HUES64 (cell line): ENCODE measurements around the gene CDK14.

Source experiments
- H3K27ac ChIP-seq: 2 replicates; pipeline ENCODE4 v1.7.0; 2013; ENCODE audit warnings: low read depth, low read length, inconsistent platforms
- H3K27me3 ChIP-seq: 2 replicates; pipeline ENCODE4 v1.6.1; 2013; ENCODE audit warnings: mild to moderate bottlenecking, low read length; ENCODE audit not compliant: insufficient read depth
- H3K36me3 ChIP-seq: 2 replicates; pipeline ENCODE4 v1.6.1; 2013; ENCODE audit warnings: mild to moderate bottlenecking, low read length; ENCODE audit not compliant: insufficient read depth
- H3K4me1 ChIP-seq: 2 replicates; pipeline ENCODE4 v1.6.1; 2013; ENCODE audit warnings: mild to moderate bottlenecking, low read length, moderate library complexity; ENCODE audit not compliant: insufficient read depth
- H3K4me3 ChIP-seq: 2 replicates; pipeline ENCODE4 v1.5.1; 2013; ENCODE audit warnings: mild to moderate bottlenecking, low read length, moderate library complexity
- H3K9ac ChIP-seq: 2 replicates; pipeline ENCODE4 v1.6.1; 2013; ENCODE audit warnings: mild to moderate bottlenecking, low read depth, low read length
- H3K9me3 ChIP-seq: 2 replicates; pipeline ENCODE4 v1.6.1; 2013; ENCODE audit warnings: low read depth, low read length; ENCODE audit not compliant: insufficient read depth
- WGBS: fragments of 150-250, 120-280 bp; methylation state at CpG from one replicate; pipeline ENCODE4 v1.1.7; 2013; ENCODE audit warnings: missing lambda C conversion rate; 5-methylcytosine and 5-hydroxymethylcytosine counted together

The CDK14 gene

DNA sequence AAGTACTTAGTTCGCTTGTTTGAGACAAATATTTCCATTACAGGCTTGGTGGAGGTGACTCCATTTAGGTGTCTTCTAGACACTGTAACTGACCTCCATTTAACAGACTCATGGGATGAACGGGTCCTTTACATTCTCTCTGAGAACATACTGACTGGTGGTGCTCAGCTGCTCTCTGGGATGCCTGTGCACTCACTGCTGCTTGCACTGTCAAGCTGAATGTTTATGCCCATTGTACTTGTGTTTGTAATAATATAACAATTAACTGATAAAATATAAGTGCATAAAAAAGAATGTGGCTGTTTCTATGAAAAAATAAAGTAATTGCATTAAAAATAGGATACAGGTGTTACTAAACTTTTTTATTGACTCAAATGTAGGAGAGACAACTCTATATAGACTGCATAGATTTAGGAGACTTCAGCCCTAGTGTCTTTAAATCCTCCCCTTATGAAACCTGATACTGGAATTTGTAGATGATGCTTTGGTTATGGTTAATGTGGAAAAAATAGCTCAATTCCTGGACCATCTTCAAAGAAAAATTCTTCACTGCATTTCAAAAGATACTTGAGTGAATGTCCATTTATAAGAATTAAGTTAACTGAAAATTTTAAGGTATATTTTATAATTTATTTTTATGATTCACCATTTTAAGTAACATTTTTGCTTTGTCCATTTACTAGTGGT is 85.4 kb downstream of the CDK14 start:
- Histone ChIP-seq H3K36me3 (no peaks in the 10 kb centered on the region), H3K27me3 (no peaks in the 10 kb centered on the region), H3K9me3 (no peaks in the 10 kb centered on the region), H3K9ac (no peak overlapping the region), H3K27ac (no peak overlapping the region), H3K4me1 (peaks cover 34% of the 10 kb centered on the region), H3K4me3 (no peak overlapping the region)
- 90% methylated on average over 2 of the region's 2 CpGs for WGBS

DNA sequence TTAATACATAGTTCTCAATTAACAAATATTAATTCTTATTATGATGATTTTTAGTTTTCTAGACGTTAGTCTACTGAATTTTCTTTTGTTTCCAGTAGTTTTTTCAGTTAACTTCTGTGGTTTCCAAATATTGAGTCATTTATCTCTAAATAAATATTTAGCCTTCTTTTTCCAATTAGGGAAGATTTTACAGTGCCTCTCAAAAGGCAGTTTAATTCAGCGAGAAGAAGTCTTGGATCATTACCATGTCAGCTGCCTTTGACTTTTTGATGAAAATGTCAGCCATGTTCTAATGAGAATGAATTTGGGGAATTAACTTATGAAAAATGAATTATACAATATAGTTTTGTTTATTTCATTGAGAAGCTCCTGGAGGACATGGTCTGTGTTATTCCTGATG is 90.0 kb downstream of the CDK14 start:
- Histone ChIP-seq H3K4me3 (no peak overlapping the region), H3K27me3 (no peaks in the 10 kb centered on the region), H3K9ac (no peak overlapping the region), H3K4me1 (peaks cover 13% of the 10 kb centered on the region), H3K27ac (no peak overlapping the region), H3K9me3 (no peaks in the 10 kb centered on the region), H3K36me3 (no peaks in the 10 kb centered on the region)
- 87% methylated on average over 1 of the region's 2 CpGs for WGBS

DNA sequence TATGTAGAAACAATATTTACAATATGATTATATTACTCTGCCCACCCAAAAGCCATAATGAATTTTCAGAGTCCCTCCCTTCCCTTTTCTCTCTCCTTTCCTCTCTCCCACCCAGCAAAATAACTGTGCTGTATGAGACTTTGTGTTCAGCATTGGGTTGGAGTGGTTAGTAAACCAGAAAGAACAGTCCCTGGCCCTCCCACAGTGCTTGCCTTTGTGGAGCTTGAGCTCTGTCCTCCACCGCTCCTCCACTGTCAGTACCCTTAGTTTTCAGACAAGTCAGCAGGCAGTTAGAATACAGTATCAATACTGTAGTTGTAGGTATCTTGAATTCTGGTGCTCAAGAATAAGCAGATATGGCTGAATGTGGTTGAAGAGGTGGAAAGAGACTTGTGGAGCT is 92.7 kb downstream of the CDK14 start:
- peaks cover 13% of the 10 kb centered on the region for H3K4me1 ChIP-seq
- H3K27ac ChIP-seq: no peak overlapping the region
- no peaks in the 10 kb centered on the region for H3K27me3 ChIP-seq
- no peaks in the 10 kb centered on the region for H3K9me3 ChIP-seq
- H3K4me3 ChIP-seq: no peak overlapping the region
- 63% methylated on average over 1 of the region's 1 CpG for WGBS
- no peaks in the 10 kb centered on the region for H3K36me3 ChIP-seq
- no peak overlapping the region for H3K9ac ChIP-seq

DNA sequence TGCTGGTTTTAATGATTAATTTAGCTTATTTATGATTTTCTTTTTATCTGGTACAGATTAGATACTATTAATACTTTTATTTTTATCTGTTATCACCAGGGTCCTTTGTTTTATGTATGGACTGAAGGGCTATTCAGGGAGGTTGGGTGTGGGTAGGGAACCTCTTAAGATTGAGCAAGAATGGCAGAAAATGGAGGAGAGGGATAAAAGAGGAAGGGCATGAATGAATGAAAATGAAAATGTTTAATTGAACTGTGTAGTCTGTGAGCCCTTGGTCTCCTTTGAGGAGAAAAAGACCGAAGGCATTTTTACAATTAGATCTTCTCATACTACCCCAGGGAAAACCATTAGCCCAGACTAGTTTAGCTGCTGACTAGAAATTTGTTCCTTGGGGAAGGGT is 93.1 kb downstream of the CDK14 start:
- no CpG with 5 or more reads among the region's 1 CpG for WGBS
- H3K27me3 ChIP-seq: no peaks in the 10 kb centered on the region
- H3K4me3 ChIP-seq: no peak overlapping the region
- peaks cover 13% of the 10 kb centered on the region for H3K4me1 ChIP-seq
- H3K9me3 ChIP-seq: no peaks in the 10 kb centered on the region
- H3K27ac ChIP-seq: no peak overlapping the region
- H3K36me3 ChIP-seq: no peaks in the 10 kb centered on the region
- H3K9ac ChIP-seq: no peak overlapping the region

DNA sequence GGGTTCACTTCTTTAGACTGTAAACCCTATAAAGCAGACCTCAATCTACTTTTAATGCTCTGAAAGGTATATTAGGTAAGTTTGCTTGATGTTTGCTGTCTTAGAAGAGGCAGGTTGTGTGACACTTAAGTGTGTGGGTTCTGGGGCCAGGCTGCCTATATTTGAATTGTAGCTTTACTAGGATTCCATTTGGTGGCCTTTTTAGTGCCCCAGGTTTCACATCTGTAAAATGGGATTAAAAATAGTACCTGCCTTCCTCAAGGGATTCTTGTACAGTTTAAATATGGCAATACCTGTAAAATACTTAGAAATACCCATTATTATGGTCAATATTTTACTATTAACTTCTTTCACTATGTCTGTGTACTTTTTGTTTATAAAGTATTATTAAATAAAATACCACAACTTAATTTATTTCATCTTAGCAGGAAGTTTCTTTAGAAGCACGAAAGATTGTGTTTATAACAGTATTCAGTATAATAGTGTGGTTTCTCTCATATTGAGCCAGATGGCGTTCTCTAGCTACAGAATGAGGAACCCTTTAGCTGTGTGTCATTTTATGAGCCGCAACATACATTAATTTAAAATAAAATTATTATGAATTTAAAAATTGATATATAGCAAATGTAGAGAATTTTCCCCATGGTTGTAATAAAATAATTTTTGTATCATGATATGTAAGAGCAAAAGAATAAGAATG is 94.2 kb downstream of the CDK14 start:
- H3K27me3 ChIP-seq: no peaks in the 10 kb centered on the region
- WGBS: 93% methylated on average over 2 of the region's 3 CpGs
- H3K4me1 ChIP-seq: peaks cover 13% of the 10 kb centered on the region
- no peaks in the 10 kb centered on the region for H3K36me3 ChIP-seq
- H3K27ac ChIP-seq: no peak overlapping the region
- no peak overlapping the region for H3K4me3 ChIP-seq
- H3K9ac ChIP-seq: no peak overlapping the region
- H3K9me3 ChIP-seq: no peaks in the 10 kb centered on the region

DNA sequence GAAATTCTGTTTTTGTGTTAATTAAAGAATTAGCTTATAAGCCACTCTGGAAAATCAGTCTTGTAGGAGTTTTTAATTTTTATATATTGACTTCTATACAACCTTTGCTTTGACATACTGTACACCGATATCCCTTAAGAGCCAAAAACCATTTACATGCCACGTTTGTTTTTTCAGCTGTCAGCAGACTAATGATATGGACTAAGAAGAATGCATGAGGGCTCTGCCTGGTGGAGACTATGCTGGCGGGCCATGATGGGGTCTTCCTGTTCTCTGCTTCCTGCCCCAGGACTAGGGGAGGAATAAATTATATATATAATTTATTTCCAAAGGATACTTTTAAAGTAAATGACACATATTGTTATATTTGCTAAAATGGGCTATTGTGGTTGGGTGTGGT is 96.3 kb downstream of the CDK14 start:
- no peak overlapping the region for H3K4me3 ChIP-seq
- 93% methylated on average over 3 of the region's 3 CpGs for WGBS
- H3K9ac ChIP-seq: no peak overlapping the region
- no peaks in the 10 kb centered on the region for H3K27me3 ChIP-seq
- peaks cover 9% of the 10 kb centered on the region for H3K4me1 ChIP-seq
- H3K9me3 ChIP-seq: no peaks in the 10 kb centered on the region
- H3K36me3 ChIP-seq: no peaks in the 10 kb centered on the region
- no peak overlapping the region for H3K27ac ChIP-seq

DNA sequence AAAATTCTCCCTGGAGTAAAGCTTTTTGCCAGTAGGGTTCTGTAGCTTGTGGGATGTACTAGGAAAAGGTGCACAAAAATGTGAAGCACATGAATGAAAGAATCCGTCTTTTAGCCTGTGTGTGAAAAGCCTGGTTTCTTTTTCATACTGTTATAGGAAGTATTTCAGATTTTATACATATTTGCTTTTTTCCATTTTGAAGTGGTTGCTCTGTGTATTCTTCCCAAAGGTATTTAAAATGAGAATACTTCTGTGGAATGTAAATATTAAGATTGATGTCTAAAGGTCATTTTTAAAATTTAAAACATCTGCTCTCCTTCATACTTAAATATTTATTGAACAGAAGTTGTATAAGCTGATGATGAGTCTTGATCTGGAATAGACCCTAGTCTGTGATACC is 96.8 kb downstream of the CDK14 start:
- no peaks in the 10 kb centered on the region for H3K9me3 ChIP-seq
- H3K4me1 ChIP-seq: peaks cover 9% of the 10 kb centered on the region
- no peaks in the 10 kb centered on the region for H3K36me3 ChIP-seq
- no peak overlapping the region for H3K27ac ChIP-seq
- H3K4me3 ChIP-seq: no peak overlapping the region
- H3K9ac ChIP-seq: no peak overlapping the region
- H3K27me3 ChIP-seq: no peaks in the 10 kb centered on the region
- WGBS: 92% methylated on average over 1 of the region's 1 CpG

DNA sequence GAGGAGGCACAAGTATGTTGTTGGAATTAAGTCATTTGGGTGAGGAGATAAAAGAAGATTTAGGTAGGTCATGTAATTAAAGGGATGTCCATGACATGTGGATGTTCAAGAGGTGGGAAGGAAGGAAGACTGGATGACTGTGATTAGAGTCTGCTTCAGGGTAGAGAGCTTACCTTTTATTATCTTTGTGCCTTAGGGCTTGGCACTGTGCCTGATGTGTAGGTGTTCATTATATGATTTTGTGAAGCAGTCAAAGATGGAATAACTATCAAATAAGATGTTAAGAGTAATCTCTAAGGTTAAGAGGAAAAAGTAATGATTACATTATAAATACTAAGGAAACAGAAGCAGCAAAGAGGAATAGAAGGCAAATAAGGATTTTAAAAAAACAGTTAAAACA is 97.8 kb downstream of the CDK14 start:
- Histone ChIP-seq H3K9ac (no peak overlapping the region), H3K27me3 (no peaks in the 10 kb centered on the region), H3K27ac (no peak overlapping the region), H3K4me3 (no peak overlapping the region), H3K9me3 (no peaks in the 10 kb centered on the region), H3K36me3 (no peaks in the 10 kb centered on the region), H3K4me1 (peaks cover 3% of the 10 kb centered on the region)

DNA sequence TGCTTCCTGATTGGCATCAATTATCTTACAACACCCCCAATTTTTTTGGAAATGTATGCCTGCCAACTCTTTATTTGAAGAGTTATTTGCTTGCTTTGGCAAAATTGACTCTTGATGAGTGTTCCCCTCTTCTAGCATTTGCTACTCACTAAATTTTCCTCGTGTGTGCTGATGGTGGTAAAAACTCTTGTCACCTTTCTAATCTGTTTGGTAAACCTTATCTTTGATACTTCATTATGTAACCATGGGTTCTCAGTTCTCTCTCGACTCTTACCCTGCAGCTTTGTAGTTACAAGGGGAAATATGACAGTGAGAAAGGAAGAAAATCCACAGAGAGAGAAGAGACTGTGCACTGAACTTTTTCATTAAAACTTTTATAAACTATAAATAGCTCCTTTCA is 102.5 kb downstream of the CDK14 start:
- Histone ChIP-seq H3K4me1 (peaks cover 11% of the 10 kb centered on the region), H3K27me3 (no peaks in the 10 kb centered on the region), H3K36me3 (no peaks in the 10 kb centered on the region), H3K9me3 (no peaks in the 10 kb centered on the region), H3K27ac (no peak overlapping the region), H3K4me3 (no peak overlapping the region), H3K9ac (no peak overlapping the region)
- WGBS: 100% methylated on average over 1 of the region's 2 CpGs

DNA sequence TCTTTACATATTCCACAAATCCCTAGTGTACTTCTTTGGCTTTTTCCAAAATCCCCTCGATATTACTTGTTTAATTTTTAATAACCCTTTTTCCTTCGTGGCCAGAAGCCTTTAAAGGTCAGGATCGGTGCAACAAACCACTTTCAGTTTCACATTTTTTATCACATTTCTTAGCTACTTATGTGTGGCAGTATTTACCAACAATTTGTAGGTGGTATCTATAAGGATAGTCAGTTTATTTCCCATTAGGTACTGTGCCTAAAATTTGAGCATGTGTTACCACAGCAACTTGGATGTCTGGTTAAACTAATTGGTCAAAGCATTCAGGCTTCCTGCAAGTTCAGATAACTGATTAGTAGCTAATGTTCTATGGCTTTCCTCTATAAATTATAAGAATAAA is 104.9 kb downstream of the CDK14 start:
- H3K36me3 ChIP-seq: no peaks in the 10 kb centered on the region
- no peak overlapping the region for H3K4me3 ChIP-seq
- H3K27me3 ChIP-seq: no peaks in the 10 kb centered on the region
- peaks cover 18% of the 10 kb centered on the region for H3K4me1 ChIP-seq
- no peak overlapping the region for H3K9ac ChIP-seq
- no peak overlapping the region for H3K27ac ChIP-seq
- 94% methylated on average over 3 of the region's 3 CpGs for WGBS
- H3K9me3 ChIP-seq: no peaks in the 10 kb centered on the region

DNA sequence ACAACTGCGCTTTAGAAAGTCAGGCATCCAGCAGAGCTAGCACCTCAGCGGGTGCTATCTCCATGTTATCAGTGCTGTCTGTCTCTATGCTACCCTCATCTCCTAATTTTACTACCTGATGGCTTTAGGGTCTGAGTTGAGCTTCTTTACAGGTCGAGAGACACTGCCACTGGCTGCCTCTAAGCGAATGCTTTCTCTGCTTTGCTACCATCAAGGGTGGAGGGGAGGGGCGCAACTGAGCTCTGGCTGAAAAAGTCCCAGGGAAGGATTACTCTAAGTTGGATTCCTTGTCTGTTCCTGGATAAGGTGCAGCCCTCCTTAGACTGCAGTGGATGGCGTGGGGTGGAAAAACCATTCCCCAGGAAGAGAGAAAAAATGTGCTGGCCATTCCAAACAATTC is 105.7 kb downstream of the CDK14 start:
- WGBS: 47% methylated on average over 6 of the region's 6 CpGs
- Histone ChIP-seq H3K4me3 (no peak overlapping the region), H3K9me3 (no peaks in the 10 kb centered on the region), H3K36me3 (no peaks in the 10 kb centered on the region), H3K27me3 (no peaks in the 10 kb centered on the region), H3K27ac (no peak overlapping the region), H3K9ac (no peak overlapping the region), H3K4me1 (peaks cover 24% of the 10 kb centered on the region)
